HL-60/S4 treated with phorbol 12-myristate 13-acetate at 8.2 ng/mL for 4 days and 3 days (cell line): ENCODE results near the gene CSF2RB.

ENCODE experiments used
- in situ Hi-C: fragments of 300-500 bp; cut with MboI; formaldehyde crosslinking; loops from 2 replicates; pipeline ENCODE4 v1.15.0; 2022; ENCODE audit warnings: low sequenced_read_pairs

CSF2RB gene

GRCh38 chr22:36934418-36935312 is 21.2 kb downstream of the CSF2RB start:
- in situ Hi-C loops: no loop called here

- in situ Hi-C loops: no loop called here
Measured at GRCh38 chr22:36935313-36935610, 21.8 kb downstream of the CSF2RB start.

GRCh38 chr22:36935694-36936093 is 22.3 kb downstream of the CSF2RB start:
- in situ Hi-C loops: no loop called here

- in situ Hi-C loops: no loop called here
Measured at GRCh38 chr22:36936362-36937116, 23.1 kb downstream of the CSF2RB start.

- in situ Hi-C loops: no loop called here
Measured at GRCh38 chr22:36937319-36938027, 24.0 kb downstream of the CSF2RB start.

- in situ Hi-C loops: no loop called here
Measured at GRCh38 chr22:36938028-36938425, 24.6 kb downstream of the CSF2RB start.

GRCh38 chr22:36938886-36939285 is 25.5 kb downstream of the CSF2RB start:
- in situ Hi-C loops: no loop called here

- in situ Hi-C loops: no loop called here
Measured at GRCh38 chr22:36940676-36941075, 27.2 kb downstream of the CSF2RB start.

- in situ Hi-C loops: no loop called here
Measured at GRCh38 chr22:36942556-36942955, 29.1 kb downstream of the CSF2RB start.

- in situ Hi-C loops: no loop called here
Measured at GRCh38 chr22:36946421-36947158, 33.2 kb downstream of the CSF2RB start.

GRCh38 chr22:36948273-36949225 is 35.1 kb downstream of the CSF2RB start:
- in situ Hi-C loops: no loop called here

- in situ Hi-C loops: no loop called here
Measured at GRCh38 chr22:36950797-36951590, 37.6 kb downstream of the CSF2RB start.

- in situ Hi-C loops: no loop called here
Measured at GRCh38 chr22:36951746-36952145, 38.3 kb downstream of the CSF2RB start.

- in situ Hi-C loops: no loop called here
Measured at GRCh38 chr22:36953239-36954080, 40.0 kb downstream of the CSF2RB start.

GRCh38 chr22:36954251-36955014 is 41.0 kb downstream of the CSF2RB start:
- in situ Hi-C loops: no loop called here

- in situ Hi-C loops: no loop called here
Measured at GRCh38 chr22:36955691-36956090, 42.3 kb downstream of the CSF2RB start.

- in situ Hi-C loops: no loop called here
Measured at GRCh38 chr22:36958366-36958765, 44.9 kb downstream of the CSF2RB start.
